ENCODE data around the gene MMP11.

MMP11 gene

DNA sequence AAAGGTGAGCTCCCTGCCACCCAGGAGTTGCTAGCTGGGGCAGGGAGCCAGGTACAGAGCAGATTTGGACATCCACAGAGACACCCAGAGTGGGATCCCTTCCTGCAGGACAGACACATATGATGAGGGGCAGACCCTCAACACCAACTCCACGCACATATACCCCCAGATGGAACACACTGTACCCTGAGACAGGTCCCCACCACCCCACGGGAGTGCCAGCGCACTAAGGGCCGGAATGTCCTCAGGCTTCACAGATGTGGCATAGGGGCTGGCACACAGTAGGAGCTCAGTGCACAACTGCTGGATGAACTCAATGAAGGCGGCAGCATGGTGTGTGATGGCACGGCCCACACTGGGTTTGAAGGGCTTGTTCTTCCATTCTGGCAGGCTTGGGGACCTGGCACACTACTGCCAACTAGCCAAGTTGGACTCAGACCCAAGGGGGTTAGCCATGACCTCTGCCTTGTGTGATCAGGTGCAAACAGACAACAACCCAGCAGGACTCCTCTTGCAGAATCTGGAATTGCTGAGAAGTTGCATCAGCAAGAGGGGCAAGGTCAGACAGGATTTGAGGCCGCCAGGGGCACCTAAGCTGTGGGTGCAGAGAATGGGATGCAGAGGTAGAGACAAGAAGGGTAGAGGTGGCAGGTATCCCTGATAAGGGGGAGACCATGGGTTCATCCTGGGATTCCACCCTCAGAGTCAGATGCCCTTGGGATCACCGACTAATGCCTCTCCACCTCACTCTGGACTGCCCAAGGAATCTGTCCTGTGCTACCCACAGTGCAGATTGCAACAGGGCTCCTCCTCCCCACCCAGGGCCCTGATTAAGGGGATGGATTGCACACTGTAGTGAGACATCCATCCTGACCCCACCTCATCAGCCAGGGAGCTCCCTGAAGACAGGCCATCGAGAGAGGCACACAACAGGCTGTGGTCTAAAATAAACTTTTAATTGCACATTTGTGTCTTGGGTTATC is 7.5 kb upstream of the MMP11 start:
- H2AFZ ChIP-seq (ENCODE audit: low read depth, low read length) = no peak overlapping the region
- H3K27ac ChIP-seq (ENCODE audit: low read length) = no peak overlapping the region
- peaks cover 27% of the 10 kb centered on the region for H3K79me2 ChIP-seq (ENCODE audit: low read length)
- no peak overlapping the region for H3K4me2 ChIP-seq (ENCODE audit: low read length)
- H3K36me3 ChIP-seq (replicated peaks; ENCODE audit: low read depth, low read length) = peaks cover 27% of the 10 kb centered on the region
- TF ChIP-seq, protein P1, sequence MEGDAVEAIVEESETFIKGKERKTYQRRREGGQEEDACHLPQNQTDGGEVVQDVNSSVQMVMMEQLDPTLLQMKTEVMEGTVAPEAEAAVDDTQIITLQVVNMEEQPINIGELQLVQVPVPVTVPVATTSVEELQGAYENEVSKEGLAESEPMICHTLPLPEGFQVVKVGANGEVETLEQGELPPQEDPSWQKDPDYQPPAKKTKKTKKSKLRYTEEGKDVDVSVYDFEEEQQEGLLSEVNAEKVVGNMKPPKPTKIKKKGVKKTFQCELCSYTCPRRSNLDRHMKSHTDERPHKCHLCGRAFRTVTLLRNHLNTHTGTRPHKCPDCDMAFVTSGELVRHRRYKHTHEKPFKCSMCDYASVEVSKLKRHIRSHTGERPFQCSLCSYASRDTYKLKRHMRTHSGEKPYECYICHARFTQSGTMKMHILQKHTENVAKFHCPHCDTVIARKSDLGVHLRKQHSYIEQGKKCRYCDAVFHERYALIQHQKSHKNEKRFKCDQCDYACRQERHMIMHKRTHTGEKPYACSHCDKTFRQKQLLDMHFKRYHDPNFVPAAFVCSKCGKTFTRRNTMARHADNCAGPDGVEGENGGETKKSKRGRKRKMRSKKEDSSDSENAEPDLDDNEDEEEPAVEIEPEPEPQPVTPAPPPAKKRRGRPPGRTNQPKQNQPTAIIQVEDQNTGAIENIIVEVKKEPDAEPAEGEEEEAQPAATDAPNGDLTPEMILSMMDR (IDR thresholded peaks at IDR 0.05; ENCODE audit: low read depth, low read length) = no peak
- no peak for TF ChIP-seq EZH2phosphoT487 (IDR thresholded peaks at IDR 0.05; ENCODE audit: low read depth)
- no peak overlapping the region for H3K4me3 ChIP-seq (ENCODE audit: low read length)
- no peaks in the 10 kb centered on the region for H3K9me3 ChIP-seq (ENCODE audit: insufficient read depth, low read length)
- H4K20me1 ChIP-seq (ENCODE audit: insufficient read depth, low read length) = peaks cover 12% of the 10 kb centered on the region
- H3K27me3 ChIP-seq (ENCODE audit: low read depth, low read length) = no peaks in the 10 kb centered on the region
- peaks cover 23% of the 10 kb centered on the region for H3K4me1 ChIP-seq (ENCODE audit: low read length)
- no peak overlapping the region for H3K9ac ChIP-seq (ENCODE audit: low read length)

DNA sequence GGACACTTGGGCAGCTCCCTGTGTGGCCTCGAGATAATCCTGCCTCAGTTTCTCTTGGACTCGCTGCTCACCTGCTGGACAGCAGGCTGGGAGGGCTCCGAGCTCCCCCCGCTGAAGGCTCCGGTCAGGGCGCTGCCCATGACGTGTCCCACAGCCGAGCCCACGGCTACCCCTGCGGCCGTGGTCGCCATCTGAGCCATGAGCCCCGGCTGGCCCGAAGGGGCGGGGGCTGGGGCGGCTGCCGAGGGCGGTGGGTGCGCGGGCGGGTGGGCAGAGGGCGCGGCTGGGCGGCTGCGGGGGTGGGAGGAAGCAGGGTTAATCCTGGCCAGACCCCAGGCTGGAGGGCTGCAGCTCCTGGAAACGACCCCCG is 5.4 kb upstream of the MMP11 start:
- Histone ChIP-seq H3K4me3 (ENCODE audit: low read length) (peak overlapping the region; percentile 94), H3K36me3 (replicated peaks; ENCODE audit: low read depth, low read length) (peaks cover 27% of the 10 kb centered on the region), H3K79me2 (ENCODE audit: low read length) (peaks cover 27% of the 10 kb centered on the region), H3K27ac (ENCODE audit: low read length) (peak overlapping the region; percentile 46; the same call in 1 of the 2 replicates), H3K4me2 (ENCODE audit: low read length) (peak overlapping the region; percentile 96), H3K4me1 (ENCODE audit: low read length) (peaks cover 33% of the 10 kb centered on the region), H3K9ac (ENCODE audit: low read length) (peak overlapping the region; percentile 80), H3K27me3 (ENCODE audit: low read depth, low read length) (no peaks in the 10 kb centered on the region), H3K9me3 (ENCODE audit: insufficient read depth, low read length) (no peaks in the 10 kb centered on the region), H2AFZ (ENCODE audit: low read depth, low read length) (no peak overlapping the region), H4K20me1 (ENCODE audit: insufficient read depth, low read length) (peaks cover 12% of the 10 kb centered on the region)
- TF ChIP-seq, protein P1 (IDR thresholded peaks at IDR 0.05; ENCODE audit: low read depth, low read length) = no peak
- TF ChIP-seq EZH2phosphoT487 (IDR thresholded peaks at IDR 0.05; ENCODE audit: low read depth) = no peak

DNA sequence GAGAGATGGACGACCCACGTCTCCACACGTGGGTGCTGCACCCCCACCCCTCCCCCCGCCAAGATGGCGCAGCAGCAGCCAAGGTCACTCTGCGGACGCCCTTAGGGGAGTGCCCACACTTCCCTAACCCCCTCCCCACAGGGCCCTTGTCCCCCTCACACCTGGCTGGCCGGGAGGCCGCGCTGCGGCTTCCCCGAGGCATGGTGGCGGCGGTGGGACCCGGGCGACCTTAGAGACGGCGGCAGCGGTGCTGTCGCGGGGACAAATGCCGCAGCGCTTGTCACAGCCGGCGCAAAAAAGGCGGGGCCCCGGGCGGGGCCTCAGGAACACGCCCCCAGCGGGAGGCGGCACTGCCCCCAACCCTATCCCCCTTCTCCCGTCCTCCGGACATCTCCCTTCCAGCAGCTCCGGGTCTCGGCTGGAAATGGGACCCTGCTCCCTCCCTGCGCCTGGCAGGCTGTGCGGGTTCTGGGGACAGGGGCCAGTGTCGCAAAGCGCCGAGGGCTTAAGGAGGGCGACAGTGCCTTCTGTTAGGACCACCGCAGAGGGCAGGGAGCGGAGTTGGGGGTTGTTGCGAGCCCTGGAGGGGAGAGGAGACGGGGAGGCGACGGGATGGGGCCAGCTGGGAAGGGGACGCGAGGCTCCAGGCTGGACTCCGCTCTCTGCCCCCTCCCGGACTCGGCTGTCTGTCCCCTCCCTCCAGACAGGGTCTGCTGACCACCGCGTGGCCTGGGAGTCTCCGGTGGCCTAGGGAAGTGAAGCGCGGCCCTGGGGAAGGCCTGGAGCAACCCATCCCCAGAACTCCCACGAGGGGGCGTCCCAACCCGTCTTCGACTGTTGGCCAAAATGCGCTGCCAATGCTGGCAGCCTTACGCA is 4.7 kb upstream of the MMP11 start, which contains the start of gene CHCHD10:
Gene CHCHD10 (minus strand): TSS at position 300 of the 876 bp plus-strand sequence. CDS start 98 bp downstream, at position 202.
- peak within 1 kb of the TSS; percentile 46 for H3K27ac ChIP-seq (ENCODE audit: low read length)
- H4K20me1 ChIP-seq (ENCODE audit: insufficient read depth, low read length) = peaks cover 12% of the 10 kb centered on the region
- peak within 1 kb of the TSS; percentile 96 for H3K4me2 ChIP-seq (ENCODE audit: low read length)
- H3K4me1 ChIP-seq (ENCODE audit: low read length) = peaks cover 34% of the 10 kb centered on the region
- H3K79me2 ChIP-seq (ENCODE audit: low read length) = peaks cover 27% of the 10 kb centered on the region
- H3K9ac ChIP-seq (ENCODE audit: low read length) = peak within 1 kb of the TSS; percentile 80
- TF ChIP-seq, protein P1 (IDR thresholded peaks at IDR 0.05; ENCODE audit: low read depth, low read length) = peak; percentile 58
- TF ChIP-seq EZH2phosphoT487 (IDR thresholded peaks at IDR 0.05; ENCODE audit: low read depth) = no peak
- H3K36me3 ChIP-seq (replicated peaks; ENCODE audit: low read depth, low read length) = peaks cover 27% of the 10 kb centered on the region
- peak within 1 kb of the TSS; percentile 89 for H2AFZ ChIP-seq (ENCODE audit: low read depth, low read length)
- H3K9me3 ChIP-seq (ENCODE audit: insufficient read depth, low read length) = no peaks in the 10 kb centered on the region
- peak within 1 kb of the TSS; percentile 94 for H3K4me3 ChIP-seq (ENCODE audit: low read length)
- H3K27me3 ChIP-seq (ENCODE audit: low read depth, low read length) = no peaks in the 10 kb centered on the region
